LNCAP (cell line): ENCODE data around the gene ALPK3.

Source experiments
- CTCF ChIP-seq: fragments of 450-650 bp; IDR thresholded peaks from 2 replicates; pipeline ENCODE4 v1.5.1; 2017; ENCODE audit warnings: mild to moderate bottlenecking

The ALPK3 gene

DNA sequence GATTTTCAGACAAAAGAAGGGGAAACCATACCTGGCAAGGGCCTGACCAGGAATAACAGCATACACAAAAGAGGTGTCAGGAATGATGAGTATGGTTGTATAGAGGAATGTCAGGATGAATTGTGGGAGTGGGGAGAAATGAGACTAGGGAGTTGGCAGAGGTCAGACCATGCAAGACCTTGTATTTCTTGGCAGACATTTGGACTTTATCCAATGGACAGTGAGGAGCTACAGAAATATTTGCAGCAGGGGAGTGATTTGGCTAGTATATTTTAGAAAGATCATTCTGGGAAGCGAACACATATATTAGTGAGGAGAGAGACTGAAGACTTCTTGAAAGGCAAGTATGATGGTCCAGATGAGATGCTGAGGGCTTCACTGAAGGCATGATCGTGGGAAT lies 25.4 kb upstream of the ALPK3 start:
- TF ChIP-seq CTCF = no peak

GRCh38 chr15:84793431-84794161 lies 23.6 kb upstream of the ALPK3 start:
- no peak for TF ChIP-seq CTCF

- TF ChIP-seq CTCF = no peak
Measured at GRCh38 chr15:84794162-84794547, 23.0 kb upstream of the ALPK3 start.

DNA sequence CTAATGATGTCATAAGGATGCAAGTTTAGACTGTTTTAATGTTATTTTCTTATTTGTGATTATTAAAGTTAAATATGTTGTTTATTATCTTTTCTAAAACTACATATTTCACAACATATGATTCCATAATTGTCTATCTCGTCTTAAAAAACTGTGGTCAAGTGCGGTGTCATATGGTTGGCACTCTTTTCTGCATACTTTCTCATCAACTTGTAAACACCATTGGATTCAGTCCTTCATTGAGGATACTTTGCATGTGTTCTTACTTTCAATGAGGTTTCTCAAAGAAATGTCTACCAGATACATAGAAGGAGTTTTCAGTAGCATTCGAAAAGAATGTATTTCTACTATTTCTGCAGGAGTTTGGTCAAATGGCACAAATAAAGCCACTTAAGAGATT lies 22.0 kb upstream of the ALPK3 start:
- TF ChIP-seq CTCF = no peak

GRCh38 chr15:84797212-84797611 lies 19.9 kb upstream of the ALPK3 start:
- TF ChIP-seq CTCF = no peak

DNA sequence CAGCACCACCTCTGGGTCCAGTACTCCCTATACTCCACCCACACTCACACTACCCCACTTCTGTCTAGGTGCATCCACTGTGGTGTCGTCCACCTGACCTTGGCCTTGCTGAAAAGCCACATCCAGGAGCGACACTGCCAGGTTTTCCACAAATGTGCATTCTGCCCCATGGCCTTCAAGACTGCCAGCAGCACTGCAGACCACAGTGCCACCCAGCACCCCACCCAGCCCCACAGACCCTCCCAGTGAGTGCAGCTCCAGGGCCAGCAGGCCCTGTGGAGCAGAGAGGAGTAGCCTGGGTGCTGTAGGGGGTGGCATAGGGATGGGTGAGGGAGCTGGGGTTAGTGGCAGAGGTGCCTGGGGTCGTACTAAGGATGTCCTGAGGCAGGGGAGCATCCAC lies 19.4 kb upstream of the ALPK3 start:
- TF ChIP-seq CTCF = no peak

DNA sequence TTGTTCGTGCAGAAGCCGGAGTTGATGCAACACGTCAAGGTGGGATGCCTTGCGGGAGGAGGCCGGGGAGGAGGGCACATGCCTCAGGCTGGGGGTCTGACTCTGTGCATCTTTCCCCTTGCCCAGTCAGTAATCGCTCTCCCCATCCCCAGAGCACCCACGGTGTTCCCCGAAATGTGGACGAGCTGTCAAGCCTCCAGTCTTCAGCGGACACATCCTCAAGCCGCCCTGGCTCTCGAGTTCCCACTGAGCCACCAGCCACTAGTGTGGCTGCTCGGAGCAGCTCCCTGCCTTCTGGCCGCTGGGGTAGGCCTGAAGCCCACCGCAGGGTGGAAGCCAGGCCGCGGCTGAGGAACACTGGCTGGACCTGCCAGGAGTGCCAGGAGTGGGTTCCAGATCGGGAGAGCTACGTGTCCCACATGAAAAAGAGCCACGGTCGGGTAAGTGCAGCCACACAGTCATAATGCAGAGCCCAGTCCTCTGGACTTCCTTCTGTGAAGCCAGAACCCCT lies 18.7 kb upstream of the ALPK3 start:
- TF ChIP-seq CTCF = no peak
